RWPE1 (cell line): ENCODE measurements around the gene P2RX2.

ENCODE experiments used
- CTCF ChIA-PET: fragments of 350-600 bp; sonication (Branson Sonifier 250); formaldehyde crosslinking; extraction: SDS; loops from one replicate; lab custom pipeline; 2021; lab: Yijun Ruan, JAX
- POLR2A ChIA-PET: fragments of 400-600 bp; formaldehyde crosslinking; extraction: SDS; loops from one replicate; lab custom pipeline; 2020; ENCODE audit warnings: antibody characterized with exemption; ENCODE audit not compliant: low non-redundant PET; lab: Yijun Ruan, JAX
- DNase-seq: peaks from one replicate; pipeline ENCODE4 v3.0.0; 2012; ENCODE audit warnings: low spot score
- H3K27ac ChIP-seq: fragments of 450-650 bp; 2 replicates; pipeline ENCODE4 v1.5.1; 2017
- TF ChIP-seq, protein P1 (sequence below): fragments of 450-650 bp; conservative IDR thresholded peaks from 2 replicates; pipeline ENCODE4 v1.5.1; 2017; ENCODE audit warnings: low read depth, mild to moderate bottlenecking

The P2RX2 gene

DNA sequence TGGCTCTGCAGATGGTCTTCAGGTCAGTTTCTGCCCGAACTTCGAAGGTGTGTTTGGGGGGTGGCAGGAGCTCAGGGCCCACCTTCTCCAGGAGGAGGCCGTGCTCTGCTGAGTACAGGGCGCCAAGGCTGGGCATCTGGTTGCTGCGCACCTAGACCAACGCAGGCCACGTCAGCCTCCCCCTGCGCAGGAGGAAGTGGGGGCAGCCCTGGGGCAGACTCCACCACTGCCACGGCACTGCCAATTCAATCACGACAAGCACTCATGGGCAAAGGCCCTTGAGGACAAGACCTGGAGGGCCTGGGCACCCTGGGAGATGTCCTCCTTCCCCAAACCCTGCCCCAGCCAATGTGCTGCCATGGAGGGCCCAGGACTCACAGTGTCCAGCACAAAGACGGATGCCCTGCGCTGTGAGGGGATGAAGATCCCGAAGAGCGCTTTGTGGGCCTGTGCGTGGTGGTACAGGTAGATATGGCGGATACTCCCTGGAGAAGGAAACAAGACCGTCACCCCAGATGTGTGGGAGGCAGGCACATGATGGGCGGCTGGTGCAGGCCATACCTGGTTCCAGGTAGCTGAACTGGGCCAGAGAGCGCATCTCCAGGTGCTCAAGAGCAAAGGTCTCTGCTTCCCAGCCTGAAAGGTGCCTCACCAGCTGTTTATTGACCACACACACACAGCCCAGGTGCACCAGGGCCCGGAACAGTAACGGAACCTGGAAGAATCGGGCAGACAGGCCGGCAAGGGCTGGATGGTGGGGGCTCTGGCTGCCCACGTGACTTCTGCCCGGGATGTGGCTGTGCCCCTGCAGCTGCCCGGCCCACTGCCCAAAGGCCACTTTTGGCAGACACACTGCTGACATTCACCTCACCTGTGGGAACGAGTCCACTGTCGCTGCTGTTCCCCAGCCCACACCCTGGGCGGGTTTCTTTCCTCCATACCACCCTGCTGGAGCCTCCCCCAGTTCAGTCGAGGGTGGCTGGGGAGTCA is 24.6 kb downstream of the P2RX2 start:
- TF ChIP-seq, protein P1, sequence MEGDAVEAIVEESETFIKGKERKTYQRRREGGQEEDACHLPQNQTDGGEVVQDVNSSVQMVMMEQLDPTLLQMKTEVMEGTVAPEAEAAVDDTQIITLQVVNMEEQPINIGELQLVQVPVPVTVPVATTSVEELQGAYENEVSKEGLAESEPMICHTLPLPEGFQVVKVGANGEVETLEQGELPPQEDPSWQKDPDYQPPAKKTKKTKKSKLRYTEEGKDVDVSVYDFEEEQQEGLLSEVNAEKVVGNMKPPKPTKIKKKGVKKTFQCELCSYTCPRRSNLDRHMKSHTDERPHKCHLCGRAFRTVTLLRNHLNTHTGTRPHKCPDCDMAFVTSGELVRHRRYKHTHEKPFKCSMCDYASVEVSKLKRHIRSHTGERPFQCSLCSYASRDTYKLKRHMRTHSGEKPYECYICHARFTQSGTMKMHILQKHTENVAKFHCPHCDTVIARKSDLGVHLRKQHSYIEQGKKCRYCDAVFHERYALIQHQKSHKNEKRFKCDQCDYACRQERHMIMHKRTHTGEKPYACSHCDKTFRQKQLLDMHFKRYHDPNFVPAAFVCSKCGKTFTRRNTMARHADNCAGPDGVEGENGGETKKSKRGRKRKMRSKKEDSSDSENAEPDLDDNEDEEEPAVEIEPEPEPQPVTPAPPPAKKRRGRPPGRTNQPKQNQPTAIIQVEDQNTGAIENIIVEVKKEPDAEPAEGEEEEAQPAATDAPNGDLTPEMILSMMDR = no peak
- DNase-seq = no peak
- POLR2A ChIA-PET = no interaction called here
- CTCF ChIA-PET = no interaction called here
- H3K27ac ChIP-seq = no peak overlapping the region

DNA sequence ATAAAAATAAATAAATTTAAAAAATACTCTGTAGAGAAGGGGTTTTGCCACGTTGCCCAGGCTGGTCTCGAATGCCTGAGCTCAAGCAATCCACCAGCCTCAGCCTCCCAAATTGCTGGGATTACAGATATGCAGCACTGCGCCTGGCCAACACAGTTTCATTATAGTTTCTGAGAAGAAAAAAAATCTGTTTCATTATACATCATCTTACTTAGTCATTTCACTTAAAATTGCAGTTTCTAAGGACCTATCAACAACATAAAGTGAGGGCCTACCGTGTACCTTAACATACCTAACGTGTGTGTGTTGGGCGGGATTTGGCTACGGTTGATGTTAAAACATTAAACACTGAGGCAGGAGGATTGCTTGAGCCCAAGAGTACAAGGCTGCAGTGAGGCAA is 28.3 kb downstream of the P2RX2 start:
- POLR2A ChIA-PET = no interaction called here
- no peak for DNase-seq
- TF ChIP-seq, protein P1 = no peak
- CTCF ChIA-PET = interaction anchor here (2.9 kb wide), 1 partner anchor 8 kb away, joined by 12 read pairs; no protein-coding TSS in a partner anchor
- no peak overlapping the region for H3K27ac ChIP-seq

- no peak overlapping the region for H3K27ac ChIP-seq
- ChIA-PET POLR2A (no interaction called here), CTCF (interaction anchor here (0.6 to 2.9 kb wide), 3 partner anchors 9 to 37 kb away, joined by 4 to 12 read pairs (median 5); partner anchors contain the start of gene LRCOL1)
- DNase-seq = no peak
- TF ChIP-seq, protein P1 = no peak
These were observed 29.3 kb downstream of the P2RX2 start for GRCh38 chr12:132647858-132648257.

- TF ChIP-seq, protein P1 = no peak
- POLR2A ChIA-PET = no interaction called here
- DNase-seq = no peak
- CTCF ChIA-PET = interaction anchor here (0.7 to 2.9 kb wide), 2 partner anchors 10 to 409 kb away, joined by 4 to 12 read pairs; no protein-coding TSS in a partner anchor
- no peak overlapping the region for H3K27ac ChIP-seq
These were observed 30.1 kb downstream of the P2RX2 start for GRCh38 chr12:132648616-132649225.

DNA sequence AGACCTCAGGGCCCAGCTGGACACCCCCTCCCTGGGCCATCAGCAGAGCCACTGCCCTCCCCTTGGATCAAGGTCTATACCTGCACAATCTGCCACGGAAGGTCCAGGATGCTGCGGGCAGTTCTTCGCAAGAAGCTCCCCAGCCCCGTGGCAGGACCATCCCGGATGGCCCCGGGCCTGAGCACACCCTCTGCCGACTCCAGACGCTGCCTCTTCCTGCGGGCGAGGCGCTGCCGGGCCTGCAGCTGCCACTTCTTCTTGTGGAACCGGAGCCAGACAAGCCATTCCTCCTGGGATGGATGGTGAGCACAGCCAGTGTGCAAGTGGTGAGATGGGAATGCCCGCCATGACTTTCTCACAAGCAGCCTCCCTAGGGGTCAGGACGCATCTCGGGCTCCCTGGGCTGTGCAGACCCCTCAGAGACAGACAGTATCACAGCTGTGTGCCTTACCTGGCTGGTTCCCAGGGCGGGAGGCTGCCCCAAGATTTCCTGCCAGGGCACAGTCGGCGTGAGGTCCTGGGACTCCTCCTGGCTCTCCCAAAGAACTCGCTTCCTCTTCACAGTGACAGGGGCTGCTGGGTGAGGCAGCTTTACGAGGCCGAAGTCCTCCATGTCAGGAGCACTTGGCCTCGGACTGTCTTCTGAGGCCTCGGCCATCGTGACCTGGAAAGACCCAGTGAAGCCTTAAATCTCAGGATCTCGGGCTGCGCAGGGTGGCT is 30.8 kb downstream of the P2RX2 start:
- TF ChIP-seq, protein P1 = no peak
- POLR2A ChIA-PET = no interaction called here

More for the DNA sequence above, 30.8 kb downstream of the P2RX2 start:
- CTCF ChIA-PET = interaction anchor here (2.9 kb wide), 1 partner anchor 11 kb away, joined by 12 read pairs; no protein-coding TSS in a partner anchor
- no peak for DNase-seq
- no peak overlapping the region for H3K27ac ChIP-seq
